ENCODE data around the gene JPT1.

JPT1 gene

GRCh38 chr17:75105126-75106080 lies 48.9 kb downstream of the JPT1 start:
- DNase-seq (ENCODE audit: low read depth in 2 of 2): no peak

- no peak for DNase-seq (ENCODE audit: low read depth in 2 of 2)
Observed at GRCh38 chr17:75103601-75104554, 50.4 kb downstream of the JPT1 start.

- no peak for DNase-seq (ENCODE audit: low read depth in 2 of 2)
Observed at GRCh38 chr17:75102385-75102821, 51.9 kb downstream of the JPT1 start.

- no peak for DNase-seq (ENCODE audit: low read depth in 2 of 2)
Observed at GRCh38 chr17:75099881-75100595, 54.3 kb downstream of the JPT1 start.

GRCh38 chr17:75098861-75099260 lies 55.5 kb downstream of the JPT1 start:
- DNase-seq (ENCODE audit: low read depth in 2 of 2): no peak

GRCh38 chr17:75097865-75098264 lies 56.4 kb downstream of the JPT1 start:
- DNase-seq (ENCODE audit: low read depth in 2 of 2): no peak

GRCh38 chr17:75096082-75096625 lies 58.2 kb downstream of the JPT1 start:
- no peak for DNase-seq (ENCODE audit: low read depth in 2 of 2)

- no peak for DNase-seq (ENCODE audit: low read depth in 2 of 2)
Observed at GRCh38 chr17:75094871-75095399, 59.4 kb downstream of the JPT1 start.

- no peak for DNase-seq (ENCODE audit: low read depth in 2 of 2)
Observed at GRCh38 chr17:75093548-75094158, 60.7 kb downstream of the JPT1 start.

- no peak for DNase-seq (ENCODE audit: low read depth in 2 of 2)
Observed at GRCh38 chr17:75091855-75092327, 62.4 kb downstream of the JPT1 start.

- no peak for DNase-seq (ENCODE audit: low read depth in 2 of 2)
Observed at GRCh38 chr17:75090871-75091854, 63.1 kb downstream of the JPT1 start.

- no peak for DNase-seq (ENCODE audit: low read depth in 2 of 2)
Observed at GRCh38 chr17:75088465-75089417, 65.6 kb downstream of the JPT1 start.

- DNase-seq (ENCODE audit: low read depth in 2 of 2): peak in 1 of 2 donors; percentile 15
Observed at GRCh38 chr17:75087558-75088453, 66.5 kb downstream of the JPT1 start, which contains the start of gene SLC16A5. SLC16A5 (plus strand) TSS chr17:75087954; CDS start chr17:75093637, 5,683 bp downstream.

GRCh38 chr17:75087182-75087557 lies 67.1 kb downstream of the JPT1 start:
- no peak for DNase-seq (ENCODE audit: low read depth in 2 of 2)

- DNase-seq (ENCODE audit: low read depth in 2 of 2): no peak
Observed at GRCh38 chr17:75086496-75087181, 67.7 kb downstream of the JPT1 start.

Measured in stimulated activated CD8-positive, alpha-beta memory T cell treated with anti-CD3 and anti-CD28 coated beads, Interleukin-15, amount 100 ng/mL, for 48 hours (primary cell).